K562 (cell line): ENCODE results near the gene MOB1A. TPM values are rescaled to one million over a fixed set of nuclear protein-coding genes. Genes with fewer than 3 reads are reported as not detected.
A peak's percentile ranks its signal among the peaks of the same experiment; 100 is the strongest.

Experiments used
- CAMTA2 ChIP-seq: fragments of 250-450 bp; sonication (Bioruptor Pico); conservative IDR thresholded peaks from 2 replicates; pipeline ENCODE4 v1.5.1; 2022
- DMBX1 ChIP-seq: fragments of 250-450 bp; sonication (Bioruptor Pico); IDR thresholded peaks from 2 replicates; pipeline ENCODE4 v1.8.0; 2022; ENCODE audit warnings: inconsistent platforms, mild to moderate bottlenecking, moderate library complexity, borderline replicate concordance
- GTF3C2 ChIP-seq: IDR thresholded peaks from 3 replicates; pipeline ENCODE4 v1.6.1; 2011; ENCODE audit warnings: borderline replicate concordance, mild to moderate bottlenecking, moderate library complexity; ENCODE audit not compliant: insufficient read length; ENCODE audit errors: extremely low read depth
- LEF1 ChIP-seq: fragments of 450-650 bp; IDR thresholded peaks from 2 replicates; pipeline ENCODE4 v1.6.1; 2016; ENCODE audit warnings: mild to moderate bottlenecking
- MBD2 ChIP-seq: sonication (generic); IDR thresholded peaks from 2 replicates; pipeline ENCODE4 v1.6.1; 2016; ENCODE audit warnings: low read depth, borderline replicate concordance
- MTA2 ChIP-seq: fragments of 450-650 bp; IDR thresholded peaks from 2 replicates; pipeline ENCODE4 v1.6.1; 2016; ENCODE audit warnings: low read depth
- MYNN ChIP-seq, 2 experiments: sonication (generic); formaldehyde crosslinking in 1 of 2; IDR thresholded peaks; 2 replicates each; pipeline versions ENCODE4 v1.5.0 to v1.6.1; 2016 to 2020; ENCODE audit warnings: antibody characterized with exemption in 1 of 2, missing genetic modification reagents in 1 of 2
- NR0B1 ChIP-seq: fragments of 450-650 bp; IDR thresholded peaks from one replicate; pipeline ENCODE4 v1.6.1; 2018; ENCODE audit warnings: mild to moderate bottlenecking, moderate library complexity; ENCODE audit not compliant: partially characterized antibody
- SMARCA4 ChIP-seq: fragments of 450-650 bp; IDR thresholded peaks from 2 replicates; pipeline ENCODE4 v1.6.1; 2016
- TRIM28 ChIP-seq: fragments of 450-650 bp; IDR thresholded peaks from 2 replicates; pipeline ENCODE4 v1.6.1; 2017
- ZBTB2 ChIP-seq: fragments of 450-650 bp; IDR thresholded peaks from 2 replicates; pipeline ENCODE4 v1.6.1; 2016; ENCODE audit warnings: antibody characterized with exemption
- ZBTB34 ChIP-seq: fragments of 250-450 bp; sonication (Bioruptor Pico); IDR thresholded peaks from 2 replicates; pipeline ENCODE4 v1.8.0; 2021; ENCODE audit warnings: mild to moderate bottlenecking, moderate library complexity
- ZNF609 ChIP-seq: sonication (generic); formaldehyde crosslinking; IDR thresholded peaks from 2 replicates; pipeline ENCODE4 v1.8.1; 2023; ENCODE audit warnings: missing genetic modification reagents, mild to moderate bottlenecking, borderline replicate concordance
- ZNF696 ChIP-seq: fragments of 250-450 bp; sonication (Bioruptor Pico); conservative IDR thresholded peaks from 2 replicates; pipeline ENCODE4 v1.4.0; 2020; ENCODE audit warnings: mild to moderate bottlenecking, moderate library complexity
- polyA plus RNA-seq, 8 experiments: library from polyadenylated mRNA; depleted of rRNA in 4 of 8; stranded (reverse) in 5 of 8; unstranded in 3 of 8; fragments of >200 nt; fragmentation: Nextera tagmentation in 2 of 8; fragmentation: Illumina TruSeq in 1 of 8; extraction: Ambion mirVana in 2 of 8; extraction: Trizol in 1 of 8; gene quantifications; 2 replicates each; pipeline versions ENCODE4 v1.2.1 to v1.2.3, GENCODE V29; 2011 to 2014; ENCODE audit warnings: inconsistent platforms in 1 of 8, missing spikeins in 1 of 8
- total RNA-seq, 7 experiments: library from RNA; depleted of rRNA in 6 of 7; stranded (reverse); fragments of >200 nt in 6 of 7; fragmentation: Illumina TruSeq in 2 of 7; extraction: Trizol in 2 of 7; gene quantifications; 2 replicates each; pipeline versions ENCODE4 v1.2.1 to v1.2.3, GENCODE V29; 2011 to 2021; ENCODE audit warnings: low replicate concordance in 1 of 7
- TF ChIP-seq, protein P1 (sequence below): fragments of 450-650 bp; IDR thresholded peaks from 2 replicates; pipeline ENCODE4 v1.6.1; 2016; ENCODE audit warnings: missing biosample characterization, missing genetic modification characterization

MOB1A gene
- total and polyA plus RNA-seq, 9 of the 15 experiments (the other 6 are each of a cell fraction or from before 2014, with no cell fraction given) = 24.8 to 100 (median 60.2) TPM

DNA sequence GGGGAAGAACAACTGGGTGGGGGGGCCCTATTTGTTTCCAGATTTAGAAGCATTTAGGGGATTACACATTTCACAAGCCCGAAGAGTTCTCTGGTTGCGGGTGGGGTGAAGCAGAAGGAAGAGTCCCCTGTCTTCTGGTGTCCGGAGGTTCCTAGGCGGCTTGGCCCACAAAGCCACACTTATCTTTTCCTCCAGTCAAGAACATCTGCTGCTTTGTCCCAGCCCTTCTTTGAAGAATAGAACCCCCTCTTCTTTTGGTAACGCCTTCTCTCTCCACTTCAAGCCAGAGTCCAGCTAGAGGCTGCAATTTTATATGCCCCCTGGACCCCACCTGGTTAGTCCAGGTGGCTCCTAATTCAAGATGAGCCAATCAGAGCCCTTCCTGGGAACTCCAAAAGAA is 46.8 kb downstream of the MOB1A start (continued):
- TF ChIP-seq ZNF609 (CRISPR knock-in tag) (no peak), MBD2 (no peak), MTA2 (peak; percentile 57), GTF3C2 (no peak), ZBTB34 (CRISPR knock-in tag) (no peak), TRIM28 (0 out of 2 replicates have a peak, but pooled peaks have one; percentile 24), NR0B1 (no peak), DMBX1 (CRISPR knock-in tag) (no peak), LEF1 (peak; percentile 78), ZBTB2 (0 out of 2 replicates have a peak, but pooled peaks have one; percentile 27), MYNN (IDR thresholded peaks at IDR 0.05) (no peak), MYNN (CRISPR knock-in tag; IDR thresholded peaks at IDR 0.05) (no peak), CAMTA2 (CRISPR knock-in tag) (no peak), SMARCA4 (peak; percentile 66; the same call in 1 of the 2 replicates), ZNF696 (CRISPR knock-in tag) (no peak)
- TF ChIP-seq, protein P1, sequence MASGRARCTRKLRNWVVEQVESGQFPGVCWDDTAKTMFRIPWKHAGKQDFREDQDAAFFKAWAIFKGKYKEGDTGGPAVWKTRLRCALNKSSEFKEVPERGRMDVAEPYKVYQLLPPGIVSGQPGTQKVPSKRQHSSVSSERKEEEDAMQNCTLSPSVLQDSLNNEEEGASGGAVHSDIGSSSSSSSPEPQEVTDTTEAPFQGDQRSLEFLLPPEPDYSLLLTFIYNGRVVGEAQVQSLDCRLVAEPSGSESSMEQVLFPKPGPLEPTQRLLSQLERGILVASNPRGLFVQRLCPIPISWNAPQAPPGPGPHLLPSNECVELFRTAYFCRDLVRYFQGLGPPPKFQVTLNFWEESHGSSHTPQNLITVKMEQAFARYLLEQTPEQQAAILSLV = no peak
